ENCODE measurements around the gene RPN1. TPM values are rescaled to one million over a fixed set of nuclear protein-coding genes. Genes with fewer than 3 reads are reported as not detected.

RPN1 gene
- total RNA-seq, 1 donor from 2014 or later = 339 TPM

DNA sequence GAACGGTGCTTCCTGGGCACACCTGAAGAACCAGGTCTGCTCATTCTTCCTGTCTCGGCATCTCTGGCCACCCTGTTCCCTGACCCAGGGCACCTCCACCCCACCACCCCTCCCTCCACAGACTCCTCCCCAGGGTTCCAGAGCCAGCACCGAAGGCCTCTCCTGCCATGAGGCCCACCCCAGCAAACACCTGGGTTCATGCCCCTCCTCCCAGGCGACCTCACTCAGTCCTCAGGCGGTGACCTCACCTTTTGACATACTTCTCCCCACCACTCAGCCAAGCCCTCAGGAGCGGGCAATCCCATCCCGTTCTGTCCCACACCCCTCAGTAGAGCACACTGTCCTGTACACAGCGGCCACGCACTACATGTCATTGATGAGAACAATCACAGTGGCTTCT, 72.3 kb downstream of the RPN1 start:
- no peak for DNase-seq (ENCODE audit: low read depth)

- no peak for DNase-seq (ENCODE audit: low read depth)
Observed at GRCh38 chr3:128577711-128578110, 72.9 kb downstream of the RPN1 start.

- DNase-seq (ENCODE audit: low read depth) = no peak
Observed at GRCh38 chr3:128576290-128576689, 74.3 kb downstream of the RPN1 start.

DNA sequence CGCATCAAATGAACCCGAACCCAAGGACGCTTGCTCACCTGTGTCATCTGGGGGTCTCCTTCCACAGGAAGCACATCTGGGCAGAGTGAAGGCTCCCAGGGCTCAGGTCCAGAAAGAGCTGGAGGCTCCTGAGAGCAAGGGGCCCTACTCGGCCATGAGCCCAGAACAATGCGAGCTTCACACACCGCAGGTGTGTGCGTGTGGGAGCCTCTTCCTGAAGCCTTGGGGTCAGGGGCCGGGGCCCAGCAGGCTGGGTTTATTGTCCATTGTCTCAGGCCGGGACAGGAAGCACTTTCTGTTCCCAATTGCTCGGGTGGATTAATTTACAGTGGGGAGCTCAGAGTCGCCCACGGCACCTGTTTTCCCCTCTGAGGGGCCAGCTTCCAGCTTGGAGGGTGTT, 74.8 kb downstream of the RPN1 start:
- no peak for DNase-seq (ENCODE audit: low read depth)

DNA sequence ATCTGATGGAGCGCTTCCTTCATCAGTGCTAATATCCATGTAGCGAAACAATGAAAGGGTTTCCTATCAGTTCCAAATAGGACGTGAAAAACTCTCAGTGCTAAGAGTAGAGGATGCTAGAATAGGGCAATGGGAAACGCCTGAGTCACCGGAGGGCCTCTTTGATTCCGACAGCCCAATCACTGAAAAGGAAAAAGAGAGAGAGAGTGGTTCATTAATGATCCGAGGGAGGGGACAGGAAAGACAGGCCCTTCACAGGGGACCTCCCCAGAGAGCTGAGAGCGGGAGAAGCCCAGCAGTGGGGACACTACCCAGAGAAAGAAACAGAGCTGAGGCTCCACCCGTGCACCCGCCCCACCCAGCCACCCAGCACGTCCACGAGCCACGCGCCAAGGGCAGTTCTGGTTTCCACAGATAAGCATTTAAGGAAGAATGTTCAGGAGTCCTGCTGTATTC, 76.9 kb downstream of the RPN1 start:
- no peak for DNase-seq (ENCODE audit: low read depth)

- DNase-seq (ENCODE audit: low read depth) = no peak
Observed at GRCh38 chr3:128573160-128573559, 77.5 kb downstream of the RPN1 start.

DNA sequence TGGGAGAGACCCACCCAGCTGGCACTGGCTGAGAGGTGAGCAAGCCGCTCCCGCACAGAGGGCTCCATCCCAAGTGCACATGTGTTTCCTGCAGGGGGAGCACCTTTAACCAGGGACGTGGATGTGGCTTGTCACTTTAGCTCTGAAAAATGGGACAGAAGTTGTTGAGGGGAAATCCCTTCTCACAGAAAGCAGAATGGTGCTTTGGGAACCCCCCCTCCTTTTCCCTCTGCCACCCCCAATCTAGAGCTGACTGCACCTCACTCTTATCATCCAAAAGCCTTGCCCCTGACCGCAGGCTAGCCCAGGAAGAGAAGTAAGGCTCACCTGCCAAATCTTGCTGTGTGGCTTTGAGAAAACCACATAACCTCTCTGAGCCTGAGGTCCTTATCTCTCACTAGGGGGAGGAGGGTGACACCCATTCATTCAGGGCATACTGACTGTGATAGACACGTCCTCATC, 77.9 kb downstream of the RPN1 start:
- no peak for DNase-seq (ENCODE audit: low read depth)

DNA sequence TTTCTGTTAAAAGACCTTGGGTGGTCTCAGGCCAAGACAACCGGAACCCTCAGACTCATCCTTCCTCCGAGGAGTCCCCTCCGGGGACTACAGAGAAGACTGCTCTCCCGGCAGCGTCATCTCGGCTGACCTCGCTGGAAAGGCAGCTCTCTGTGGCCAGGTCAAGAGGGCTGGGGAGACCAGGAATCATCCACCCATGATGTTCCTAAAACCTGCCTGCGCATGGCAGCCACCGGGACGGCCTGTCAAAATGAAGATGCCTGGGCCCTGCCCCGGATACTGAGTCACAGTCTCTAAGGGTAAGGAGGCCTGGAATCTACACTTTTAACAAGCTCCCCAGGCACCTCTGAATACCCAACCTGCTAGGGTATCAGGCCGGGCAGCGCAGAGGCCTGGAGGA, 78.6 kb downstream of the RPN1 start:
- no peak for DNase-seq (ENCODE audit: low read depth)

Other genes starting within 250 kb of the RPN1 start
- gene DNAJB8, start 183.9 kb downstream of the RPN1 start, total RNA-seq = not detected in 2 replicates
- 1.6 and 4.3 TPM in 2 replicates for gene GATA2, start 157.6 kb downstream of the RPN1 start, total RNA-seq
- gene RAB7A, start 75.4 kb upstream of the RPN1 start, total RNA-seq = 33.9 and 100.0 TPM in 2 replicates
- 47.2 and 48.9 TPM in 2 replicates for gene ACAD9, start 228.8 kb upstream of the RPN1 start, total RNA-seq

All from renal cortical epithelial cell (primary cell).